HG03025 (cell line): Measurements from ENCODE around the gene PSG1.
"Not testable (repeated sequence)": the region's sequence is repeated elsewhere in the genome, so short reads cannot be mapped to it uniquely, and the experiment has no call there.

Source experiments
- ATAC-seq: cut with Tn5 transposase; IDR thresholded peaks from one replicate; pipeline ENCODE4 v1.9.1; 2021; ENCODE audit warnings: mild to moderate bottlenecking, moderate library complexity; ENCODE audit not compliant: unreplicated experiment, low FRiP score

Gene PSG1

DNA sequence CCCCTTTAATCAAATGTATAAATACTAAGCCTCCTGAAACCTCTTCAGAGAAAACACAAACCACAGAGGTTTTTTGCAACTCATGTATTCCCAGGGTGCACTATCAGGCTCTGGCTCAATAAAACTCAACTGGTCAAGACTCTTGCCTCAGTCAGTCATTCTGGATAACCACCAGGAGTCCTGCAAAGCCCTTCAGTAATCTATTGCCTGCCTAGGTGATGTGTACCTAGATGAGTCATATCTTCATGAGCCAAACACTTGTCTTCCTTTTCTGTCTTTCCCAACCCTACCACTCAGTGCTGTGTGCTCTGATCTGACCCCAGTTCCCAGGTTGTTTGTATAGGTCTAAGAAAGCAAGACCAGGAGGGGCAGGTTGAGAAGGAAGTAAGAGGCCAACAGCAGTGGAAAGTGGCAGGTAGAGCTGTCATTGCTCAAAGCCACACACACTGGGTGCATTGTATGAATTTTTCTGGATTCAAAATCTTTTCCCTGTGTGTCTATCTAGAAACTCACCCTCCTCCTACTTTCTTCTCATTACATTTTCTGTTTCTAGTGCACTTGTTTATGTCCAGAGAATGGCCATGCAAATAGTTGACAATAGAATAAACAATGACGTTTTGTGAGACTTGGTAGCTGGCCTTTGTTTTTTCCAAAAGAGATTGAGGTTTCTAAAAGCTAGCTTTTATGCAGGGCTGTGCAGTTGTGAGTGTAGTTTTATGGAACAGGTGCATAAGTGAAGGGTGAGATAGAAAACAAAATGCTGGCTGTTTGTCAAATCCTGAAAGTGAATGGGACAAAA lies 48.1 kb downstream of the PSG1 start:
- ATAC-seq, result no peak

DNA sequence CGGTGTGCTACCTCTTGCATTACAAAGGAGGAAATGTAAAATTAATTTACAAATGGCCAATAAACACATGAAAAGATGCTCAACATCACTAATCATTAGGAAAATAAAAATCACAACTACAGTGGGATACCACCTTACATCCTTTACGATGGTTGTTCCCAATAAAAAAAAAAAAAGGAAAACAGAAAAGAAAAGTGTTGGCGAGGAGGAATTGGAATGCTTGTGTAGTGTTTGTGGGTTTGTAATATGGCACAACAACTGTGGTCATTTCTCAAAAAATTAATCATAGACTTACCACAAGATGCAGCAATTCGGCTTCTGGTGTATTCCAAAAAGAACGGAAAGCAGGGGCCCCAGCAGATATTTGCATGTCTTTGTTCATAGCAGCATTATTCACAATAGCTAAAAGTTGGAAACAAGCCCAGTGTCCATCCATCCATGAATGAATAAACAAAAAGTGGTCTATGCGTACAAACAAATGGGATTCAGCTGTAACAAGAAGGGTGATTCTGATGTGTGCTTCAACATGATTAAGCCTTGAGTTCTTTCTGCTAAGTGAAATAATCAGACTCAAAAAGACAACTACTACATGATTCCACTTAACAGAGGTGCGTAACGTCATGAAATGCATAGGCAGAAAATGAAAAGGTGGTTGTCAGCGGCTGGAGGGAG lies 58.1 kb downstream of the PSG1 start:
- ATAC-seq, result not testable (repeated sequence)

DNA sequence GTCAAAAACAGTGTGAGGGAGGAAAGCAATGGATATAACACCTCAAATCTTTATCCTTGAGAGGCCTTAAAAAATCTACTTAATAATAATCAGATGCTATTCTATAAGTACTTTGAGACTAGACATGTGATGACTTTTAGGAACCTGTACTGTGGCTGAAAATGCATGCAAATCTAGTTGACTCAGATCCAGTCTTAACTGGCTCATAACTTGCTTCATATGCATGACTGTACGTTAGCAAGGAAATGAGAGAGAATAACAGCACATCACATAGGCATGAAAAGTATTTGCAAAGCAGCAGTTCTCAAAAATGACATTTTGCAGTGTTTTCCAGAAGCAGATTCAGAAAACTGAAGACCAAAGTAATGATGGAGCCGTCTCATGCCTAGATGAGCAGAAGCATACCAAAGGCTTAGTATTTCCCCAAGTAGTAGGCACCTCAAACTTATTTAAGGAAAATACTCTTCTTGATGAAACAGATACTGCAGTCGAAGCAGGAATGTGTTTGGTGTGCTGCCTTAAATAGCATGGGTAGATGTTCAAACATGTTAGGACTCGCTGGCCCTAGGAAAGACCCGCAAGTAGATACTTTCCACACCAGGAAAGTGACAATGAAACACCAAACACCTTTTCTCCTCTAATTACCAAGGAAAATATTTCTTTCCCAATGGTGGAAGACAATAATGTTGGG lies 59.4 kb downstream of the PSG1 start:
- not testable (repeated sequence) for ATAC-seq

- ATAC-seq, result no peak
Measured at GRCh38 chr19:42816894-42817293, 62.6 kb downstream of the PSG1 start.
